ENCODE measurements around the gene DMXL1.

GRCh38 chr5:119123280-119123679, 52.4 kb downstream of the DMXL1 start:
- TF ChIP-seq, protein P1, sequence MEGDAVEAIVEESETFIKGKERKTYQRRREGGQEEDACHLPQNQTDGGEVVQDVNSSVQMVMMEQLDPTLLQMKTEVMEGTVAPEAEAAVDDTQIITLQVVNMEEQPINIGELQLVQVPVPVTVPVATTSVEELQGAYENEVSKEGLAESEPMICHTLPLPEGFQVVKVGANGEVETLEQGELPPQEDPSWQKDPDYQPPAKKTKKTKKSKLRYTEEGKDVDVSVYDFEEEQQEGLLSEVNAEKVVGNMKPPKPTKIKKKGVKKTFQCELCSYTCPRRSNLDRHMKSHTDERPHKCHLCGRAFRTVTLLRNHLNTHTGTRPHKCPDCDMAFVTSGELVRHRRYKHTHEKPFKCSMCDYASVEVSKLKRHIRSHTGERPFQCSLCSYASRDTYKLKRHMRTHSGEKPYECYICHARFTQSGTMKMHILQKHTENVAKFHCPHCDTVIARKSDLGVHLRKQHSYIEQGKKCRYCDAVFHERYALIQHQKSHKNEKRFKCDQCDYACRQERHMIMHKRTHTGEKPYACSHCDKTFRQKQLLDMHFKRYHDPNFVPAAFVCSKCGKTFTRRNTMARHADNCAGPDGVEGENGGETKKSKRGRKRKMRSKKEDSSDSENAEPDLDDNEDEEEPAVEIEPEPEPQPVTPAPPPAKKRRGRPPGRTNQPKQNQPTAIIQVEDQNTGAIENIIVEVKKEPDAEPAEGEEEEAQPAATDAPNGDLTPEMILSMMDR (IDR thresholded peaks at IDR 0.05; ENCODE audit: borderline replicate concordance, extremely low read depth, low read length, poor library complexity, severe bottlenecking): no peak
- no peak for TF ChIP-seq EZH2 (IDR thresholded peaks at IDR 0.05; ENCODE audit: borderline replicate concordance, low read depth, low read length, severe bottlenecking)
